Astrocyte (in vitro differentiated cells and primary cell): Measurements from ENCODE around the gene MATN1. TPM values are rescaled to one million over a fixed set of nuclear protein-coding genes. Genes with fewer than 3 reads are reported as not detected.

Experiments
- DNase-seq: peaks from one replicate; pipeline ENCODE4 v3.0.0-alpha.2; 2010; ENCODE audit warnings: low read depth
- FAIRE-seq: peaks from 2 replicates; lab custom pipeline; 2011; peaks lifted over from hg19 to GRCh38; lab: Jason Lieb, UNC
- H2AFZ ChIP-seq: 2 replicates; pipeline ENCODE4 v1.6.0; 2012; ENCODE audit warnings: low read depth, low read length, inconsistent platforms
- H3K27ac ChIP-seq: 2 replicates; pipeline ENCODE4 v1.5.1; 2011; ENCODE audit warnings: low read depth, low read length, inconsistent platforms
- H3K27me3 ChIP-seq: 2 replicates; pipeline ENCODE4 v1.6.0; 2011; ENCODE audit warnings: low read length, inconsistent platforms; ENCODE audit not compliant: insufficient read depth
- H3K36me3 ChIP-seq: 2 replicates; pipeline ENCODE4 v1.5.1; 2011; ENCODE audit warnings: low read length, inconsistent platforms; ENCODE audit not compliant: insufficient read depth
- H3K4me1 ChIP-seq: 2 replicates; pipeline ENCODE4 v1.5.1; 2011; ENCODE audit warnings: low read length, inconsistent platforms; ENCODE audit not compliant: insufficient read depth
- H3K4me2 ChIP-seq: 2 replicates; pipeline ENCODE4 v1.6.0; 2012; ENCODE audit warnings: low read length, inconsistent platforms
- H3K4me3 ChIP-seq: 2 replicates; pipeline ENCODE4 v1.5.1; 2011; ENCODE audit warnings: low read depth, mild to moderate bottlenecking, low read length, inconsistent platforms; ENCODE audit not compliant: insufficient read depth
- H3K79me2 ChIP-seq: 2 replicates; pipeline ENCODE4 v1.6.0; 2012; ENCODE audit warnings: mild to moderate bottlenecking, low read length, inconsistent platforms; ENCODE audit not compliant: insufficient read depth
- H3K9ac ChIP-seq: 2 replicates; pipeline ENCODE4 v1.6.0; 2012; ENCODE audit warnings: mild to moderate bottlenecking, low read length, inconsistent platforms
- H3K9me3 ChIP-seq: 2 replicates; pipeline ENCODE4 v1.5.1; 2012; ENCODE audit warnings: low read depth, mild to moderate bottlenecking, low read length, inconsistent platforms; ENCODE audit not compliant: insufficient read depth
- H4K20me1 ChIP-seq: 2 replicates; pipeline ENCODE4 v1.6.0; 2012; ENCODE audit warnings: low read length, inconsistent platforms; ENCODE audit not compliant: insufficient read depth
- H3K27ac Mint-ChIP-seq: one replicate; pipeline ENCODE4 v1.8.0; 2021; ENCODE audit warnings: mild to moderate bottlenecking, mixed read lengths; ENCODE audit not compliant: unreplicated experiment
- H3K27me3 Mint-ChIP-seq: one replicate; pipeline ENCODE4 v1.8.0; 2021; ENCODE audit warnings: low read depth, mixed read lengths; ENCODE audit not compliant: unreplicated experiment
- H3K36me3 Mint-ChIP-seq: one replicate; pipeline ENCODE4 v1.8.0; 2021; ENCODE audit warnings: low read depth, mixed read lengths; ENCODE audit not compliant: unreplicated experiment
- H3K4me1 Mint-ChIP-seq: one replicate; pipeline ENCODE4 v1.8.0; 2021; ENCODE audit warnings: low read depth, mixed read lengths; ENCODE audit not compliant: unreplicated experiment
- H3K4me3 Mint-ChIP-seq: one replicate; pipeline ENCODE4 v1.8.0; 2021; ENCODE audit warnings: mild to moderate bottlenecking, moderate library complexity, mixed read lengths; ENCODE audit not compliant: unreplicated experiment
- H3K9me3 Mint-ChIP-seq: one replicate; pipeline ENCODE4 v1.8.0; 2021; ENCODE audit warnings: mild to moderate bottlenecking, mixed read lengths; ENCODE audit not compliant: unreplicated experiment
- CTCF ChIP-seq: IDR thresholded peaks from 2 replicates; pipeline ENCODE4 v1.5.1; 2011; ENCODE audit warnings: low read depth, mild to moderate bottlenecking, inconsistent platforms, low read length, moderate library complexity; ENCODE audit not compliant: insufficient read depth
- EZH2 ChIP-seq: IDR thresholded peaks from 2 replicates; pipeline ENCODE4 v1.6.1; 2012; ENCODE audit warnings: mild to moderate bottlenecking, low read length, inconsistent platforms; ENCODE audit not compliant: insufficient read depth
- total RNA-seq: library from RNA; stranded (reverse); gene quantifications from 2 replicates; pipeline ENCODE4 v1.2.1, GENCODE V29; 2021

The MATN1 gene
- total RNA-seq, 1 donor from 2014 or later, result 0.32 TPM

- H3K27me3 ChIP-seq, result peaks cover 49% of the 10 kb centered on the region
- no peak overlapping the region for H3K27ac ChIP-seq
- peaks cover 4% of the 10 kb centered on the region for H3K9me3 ChIP-seq
- no peak overlapping the region for H3K9ac ChIP-seq
- Mint-ChIP-seq H3K4me3 (no peak overlapping the region), H3K27me3 (peaks cover 62% of the 10 kb centered on the region), H3K4me1 (no peaks in the 10 kb centered on the region), H3K27ac (no peak overlapping the region), H3K9me3 (peaks cover 8% of the 10 kb centered on the region), H3K36me3 (peaks cover 1% of the 10 kb centered on the region)
- no peaks in the 10 kb centered on the region for H3K36me3 ChIP-seq
- H3K4me1 ChIP-seq, result no peaks in the 10 kb centered on the region
- no peak overlapping the region for H3K4me3 ChIP-seq
- FAIRE-seq, result no peak
- no peak overlapping the region for H2AFZ ChIP-seq
- DNase-seq, result no peak
- TF ChIP-seq EZH2 (no peak), CTCF (no peak)
- no peaks in the 10 kb centered on the region for H3K79me2 ChIP-seq
- H4K20me1 ChIP-seq, result no peaks in the 10 kb centered on the region
- H3K4me2 ChIP-seq, result no peak overlapping the region
Observed at GRCh38 chr1:30682396-30683275, 40.7 kb downstream of the MATN1 start.

GRCh38 chr1:30681782-30682181 is 41.6 kb downstream of the MATN1 start:
- Histone ChIP-seq H3K4me3 (no peak overlapping the region), H3K27ac (no peak overlapping the region), H3K36me3 (no peaks in the 10 kb centered on the region), H2AFZ (no peak overlapping the region), H3K27me3 (peaks cover 40% of the 10 kb centered on the region), H3K79me2 (no peaks in the 10 kb centered on the region), H4K20me1 (no peaks in the 10 kb centered on the region), H3K4me1 (no peaks in the 10 kb centered on the region), H3K9ac (no peak overlapping the region), H3K4me2 (no peak overlapping the region), H3K9me3 (peaks cover 7% of the 10 kb centered on the region)
- peaks cover 7% of the 10 kb centered on the region for H3K9me3 Mint-ChIP-seq
- no peak overlapping the region for H3K4me3 Mint-ChIP-seq
- H3K27ac Mint-ChIP-seq, result no peak overlapping the region
- no peaks in the 10 kb centered on the region for H3K4me1 Mint-ChIP-seq
- H3K36me3 Mint-ChIP-seq, result peaks cover 1% of the 10 kb centered on the region
- no peak for FAIRE-seq
- H3K27me3 Mint-ChIP-seq, result peaks cover 53% of the 10 kb centered on the region
- no peak for DNase-seq
- TF ChIP-seq EZH2 (no peak), CTCF (no peak)

- H3K27ac Mint-ChIP-seq, result no peak overlapping the region
- no peaks in the 10 kb centered on the region for H3K36me3 ChIP-seq
- no peak overlapping the region for H2AFZ ChIP-seq
- H3K79me2 ChIP-seq, result no peaks in the 10 kb centered on the region
- no peak overlapping the region for H3K9ac ChIP-seq
- no peak for FAIRE-seq
- no peaks in the 10 kb centered on the region for H3K4me1 ChIP-seq
- no peak overlapping the region for H3K4me2 ChIP-seq
- peaks cover 44% of the 10 kb centered on the region for H3K27me3 Mint-ChIP-seq
- H3K4me1 Mint-ChIP-seq, result no peaks in the 10 kb centered on the region
- TF ChIP-seq CTCF (no peak), EZH2 (no peak)
- peaks cover 1% of the 10 kb centered on the region for H3K36me3 Mint-ChIP-seq
- no peak overlapping the region for H3K27ac ChIP-seq
- peaks cover 7% of the 10 kb centered on the region for H3K9me3 Mint-ChIP-seq
- DNase-seq, result no peak
- no peak overlapping the region for H3K4me3 ChIP-seq
- peaks cover 34% of the 10 kb centered on the region for H3K27me3 ChIP-seq
- peaks cover 7% of the 10 kb centered on the region for H3K9me3 ChIP-seq
- no peaks in the 10 kb centered on the region for H4K20me1 ChIP-seq
- no peak overlapping the region for H3K4me3 Mint-ChIP-seq
Observed at GRCh38 chr1:30680879-30681278, 42.5 kb downstream of the MATN1 start.
